ENCODE results near the gene RAB40AL. TPM values are rescaled to one million over a fixed set of nuclear protein-coding genes. Genes with fewer than 3 reads are reported as not detected.

RAB40AL gene
- total RNA-seq, 1 experiment from 2014 or later = 0.20 TPM

DNA sequence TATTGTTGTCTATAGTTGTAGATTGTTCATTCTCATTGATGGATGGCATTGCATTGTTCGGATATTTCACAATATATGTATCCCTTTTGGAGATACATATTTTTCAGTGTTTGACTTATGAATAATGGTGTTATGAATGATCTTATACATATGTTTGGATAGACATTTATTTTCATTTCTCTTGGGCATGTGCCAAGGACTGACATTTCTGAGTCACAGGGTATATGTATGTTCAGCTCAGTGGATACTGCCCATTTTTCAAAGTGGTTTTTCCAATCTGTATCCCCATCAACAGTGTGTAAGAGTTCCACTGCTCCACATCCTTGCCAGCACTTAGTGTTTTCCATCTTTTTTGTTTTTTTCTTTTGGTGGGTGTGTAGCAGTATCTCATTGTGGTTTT lies 45.0 kb upstream of the RAB40AL start:
- Mint-ChIP-seq H3K4me1 (no peaks in the 10 kb centered on the region), H3K36me3 (no peaks in the 10 kb centered on the region), H3K27me3 (ENCODE audit: low read depth) (no peaks in the 10 kb centered on the region), H3K27ac (no peak overlapping the region), H3K9me3 (no peaks in the 10 kb centered on the region), H3K4me3 (no peak overlapping the region)
- ChIA-PET CTCF (no interaction called here), POLR2A (no interaction called here)
- ATAC-seq (no peak), DNase-seq (ENCODE audit: low spot score) (no peak)
- TF ChIP-seq ZNF138 (CRISPR knock-in tag; conservative IDR thresholded peaks at IDR 0.05) = no peak
- no peak for TF ChIP-seq ZBTB21 (CRISPR knock-in tag; IDR thresholded peaks at IDR 0.05; ENCODE audit: borderline replicate concordance)
- TF ChIP-seq EMX1 (CRISPR knock-in tag; IDR thresholded peaks at IDR 0.05) = no peak
- TF ChIP-seq, protein P1, sequence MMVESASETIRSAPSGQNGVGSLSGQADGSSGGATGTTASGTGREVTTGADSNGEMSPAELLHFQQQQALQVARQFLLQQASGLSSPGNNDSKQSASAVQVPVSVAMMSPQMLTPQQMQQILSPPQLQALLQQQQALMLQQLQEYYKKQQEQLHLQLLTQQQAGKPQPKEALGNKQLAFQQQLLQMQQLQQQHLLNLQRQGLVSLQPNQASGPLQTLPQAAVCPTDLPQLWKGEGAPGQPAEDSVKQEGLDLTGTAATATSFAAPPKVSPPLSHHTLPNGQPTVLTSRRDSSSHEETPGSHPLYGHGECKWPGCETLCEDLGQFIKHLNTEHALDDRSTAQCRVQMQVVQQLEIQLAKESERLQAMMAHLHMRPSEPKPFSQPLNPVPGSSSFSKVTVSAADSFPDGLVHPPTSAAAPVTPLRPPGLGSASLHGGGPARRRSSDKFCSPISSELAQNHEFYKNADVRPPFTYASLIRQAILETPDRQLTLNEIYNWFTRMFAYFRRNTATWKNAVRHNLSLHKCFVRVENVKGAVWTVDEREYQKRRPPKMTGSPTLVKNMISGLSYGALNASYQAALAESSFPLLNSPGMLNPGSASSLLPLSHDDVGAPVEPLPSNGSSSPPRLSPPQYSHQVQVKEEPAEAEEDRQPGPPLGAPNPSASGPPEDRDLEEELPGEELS (CRISPR knock-in tag; IDR thresholded peaks at IDR 0.05) = no peak
- no peak for TF ChIP-seq ZNF416 (CRISPR knock-in tag; IDR thresholded peaks at IDR 0.05)
- TF ChIP-seq, protein P2, sequence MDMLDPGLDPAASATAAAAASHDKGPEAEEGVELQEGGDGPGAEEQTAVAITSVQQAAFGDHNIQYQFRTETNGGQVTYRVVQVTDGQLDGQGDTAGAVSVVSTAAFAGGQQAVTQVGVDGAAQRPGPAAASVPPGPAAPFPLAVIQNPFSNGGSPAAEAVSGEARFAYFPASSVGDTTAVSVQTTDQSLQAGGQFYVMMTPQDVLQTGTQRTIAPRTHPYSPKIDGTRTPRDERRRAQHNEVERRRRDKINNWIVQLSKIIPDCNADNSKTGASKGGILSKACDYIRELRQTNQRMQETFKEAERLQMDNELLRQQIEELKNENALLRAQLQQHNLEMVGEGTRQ (CRISPR knock-in tag; IDR thresholded peaks at IDR 0.05) = no peak
- TF ChIP-seq NR2C2 (CRISPR knock-in tag; IDR thresholded peaks at IDR 0.05) = no peak
- no peak for TF ChIP-seq NR3C1 (CRISPR knock-in tag; conservative IDR thresholded peaks at IDR 0.05; ENCODE audit: low read depth)
- TF ChIP-seq CREB1 (CRISPR knock-in tag; IDR thresholded peaks at IDR 0.05) = no peak
- TF ChIP-seq, protein P3, sequence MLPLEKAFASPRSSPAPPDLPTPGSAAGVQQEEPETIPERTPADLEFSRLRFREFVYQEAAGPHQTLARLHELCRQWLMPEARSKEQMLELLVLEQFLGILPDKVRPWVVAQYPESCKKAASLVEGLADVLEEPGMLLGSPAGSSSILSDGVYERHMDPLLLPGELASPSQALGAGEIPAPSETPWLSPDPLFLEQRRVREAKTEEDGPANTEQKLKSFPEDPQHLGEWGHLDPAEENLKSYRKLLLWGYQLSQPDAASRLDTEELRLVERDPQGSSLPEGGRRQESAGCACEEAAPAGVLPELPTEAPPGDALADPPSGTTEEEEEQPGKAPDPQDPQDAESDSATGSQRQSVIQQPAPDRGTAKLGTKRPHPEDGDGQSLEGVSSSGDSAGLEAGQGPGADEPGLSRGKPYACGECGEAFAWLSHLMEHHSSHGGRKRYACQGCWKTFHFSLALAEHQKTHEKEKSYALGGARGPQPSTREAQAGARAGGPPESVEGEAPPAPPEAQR (CRISPR knock-in tag; IDR thresholded peaks at IDR 0.05) = no peak
- TF ChIP-seq NFE2L1 (CRISPR knock-in tag; IDR thresholded peaks at IDR 0.05) = no peak
- TF ChIP-seq SOX15 (CRISPR knock-in tag; IDR thresholded peaks at IDR 0.05) = no peak
- TF ChIP-seq GRHL2 (CRISPR knock-in tag; IDR thresholded peaks at IDR 0.05; ENCODE audit: insufficient replicate concordance, severe bottlenecking) = no peak
- TF ChIP-seq, protein P4, sequence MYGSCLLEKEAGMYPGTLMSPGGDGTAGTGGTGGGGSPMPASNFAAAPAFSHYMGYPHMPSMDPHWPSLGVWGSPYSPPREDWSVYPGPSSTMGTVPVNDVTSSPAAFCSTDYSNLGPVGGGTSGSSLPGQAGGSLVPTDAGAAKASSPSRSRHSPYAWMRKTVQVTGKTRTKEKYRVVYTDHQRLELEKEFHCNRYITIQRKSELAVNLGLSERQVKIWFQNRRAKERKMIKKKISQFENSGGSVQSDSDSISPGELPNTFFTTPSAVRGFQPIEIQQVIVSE (CRISPR knock-in tag; IDR thresholded peaks at IDR 0.05; ENCODE audit: borderline replicate concordance) = no peak
- no peak for TF ChIP-seq ESRRA (CRISPR knock-in tag; IDR thresholded peaks at IDR 0.05; ENCODE audit: borderline replicate concordance)
- TF ChIP-seq TEAD4 (CRISPR knock-in tag; IDR thresholded peaks at IDR 0.05) = no peak
- TF ChIP-seq, protein P5, sequence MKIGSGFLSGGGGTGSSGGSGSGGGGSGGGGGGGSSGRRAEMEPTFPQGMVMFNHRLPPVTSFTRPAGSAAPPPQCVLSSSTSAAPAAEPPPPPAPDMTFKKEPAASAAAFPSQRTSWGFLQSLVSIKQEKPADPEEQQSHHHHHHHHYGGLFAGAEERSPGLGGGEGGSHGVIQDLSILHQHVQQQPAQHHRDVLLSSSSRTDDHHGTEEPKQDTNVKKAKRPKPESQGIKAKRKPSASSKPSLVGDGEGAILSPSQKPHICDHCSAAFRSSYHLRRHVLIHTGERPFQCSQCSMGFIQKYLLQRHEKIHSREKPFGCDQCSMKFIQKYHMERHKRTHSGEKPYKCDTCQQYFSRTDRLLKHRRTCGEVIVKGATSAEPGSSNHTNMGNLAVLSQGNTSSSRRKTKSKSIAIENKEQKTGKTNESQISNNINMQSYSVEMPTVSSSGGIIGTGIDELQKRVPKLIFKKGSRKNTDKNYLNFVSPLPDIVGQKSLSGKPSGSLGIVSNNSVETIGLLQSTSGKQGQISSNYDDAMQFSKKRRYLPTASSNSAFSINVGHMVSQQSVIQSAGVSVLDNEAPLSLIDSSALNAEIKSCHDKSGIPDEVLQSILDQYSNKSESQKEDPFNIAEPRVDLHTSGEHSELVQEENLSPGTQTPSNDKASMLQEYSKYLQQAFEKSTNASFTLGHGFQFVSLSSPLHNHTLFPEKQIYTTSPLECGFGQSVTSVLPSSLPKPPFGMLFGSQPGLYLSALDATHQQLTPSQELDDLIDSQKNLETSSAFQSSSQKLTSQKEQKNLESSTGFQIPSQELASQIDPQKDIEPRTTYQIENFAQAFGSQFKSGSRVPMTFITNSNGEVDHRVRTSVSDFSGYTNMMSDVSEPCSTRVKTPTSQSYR (CRISPR knock-in tag; IDR thresholded peaks at IDR 0.05) = no peak
- TF ChIP-seq, protein P6, sequence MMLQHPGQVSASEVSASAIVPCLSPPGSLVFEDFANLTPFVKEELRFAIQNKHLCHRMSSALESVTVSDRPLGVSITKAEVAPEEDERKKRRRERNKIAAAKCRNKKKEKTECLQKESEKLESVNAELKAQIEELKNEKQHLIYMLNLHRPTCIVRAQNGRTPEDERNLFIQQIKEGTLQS (CRISPR knock-in tag; conservative IDR thresholded peaks at IDR 0.05) = no peak

Measured in WTC11 (cell line).